SU-DHL-6 (cell line): ENCODE measurements around the gene RHBDD3.

Source experiments
- H2AFZ ChIP-seq: fragments of 200-600 bp; sonication (generic); 2 replicates; pipeline ENCODE4 v1.6.1; 2014; ENCODE audit warnings: low read depth, mild to moderate bottlenecking, moderate library complexity, mixed read lengths, antibody characterized with exemption, low read length; ENCODE audit not compliant: severe bottlenecking
- H3F3A ChIP-seq: fragments of 200-600 bp; shearing (Covaris generic); 2 replicates; pipeline ENCODE4 v1.6.0; 2016; ENCODE audit warnings: antibody characterized with exemption, mild to moderate bottlenecking; ENCODE audit not compliant: insufficient read depth
- H3K27ac ChIP-seq: fragments of 200-600 bp; sonication (generic); 2 replicates; pipeline ENCODE4 v1.5.1; 2016; ENCODE audit warnings: low read depth, mild to moderate bottlenecking, low read length, moderate library complexity, mixed read lengths
- H3K27me3 ChIP-seq: fragments of 200-600 bp; sonication (generic), shearing (Covaris generic); 2 replicates; pipeline ENCODE4 v1.6.0; 2014; ENCODE audit warnings: mild to moderate bottlenecking, low read length
- H3K36me3 ChIP-seq: fragments of 200-600 bp; sonication (generic); 2 replicates; pipeline ENCODE4 v1.6.1; 2014; ENCODE audit warnings: mild to moderate bottlenecking, low read length, mixed read lengths
- H3K4me2 ChIP-seq: fragments of 300-600, 200-600 bp; shearing (Covaris generic), sonication (generic); 2 replicates; pipeline ENCODE4 v1.6.0; 2014; ENCODE audit warnings: low read length, low read depth, mild to moderate bottlenecking; ENCODE audit not compliant: poor library complexity, severe bottlenecking
- H3K4me3 ChIP-seq: fragments of 200-600 bp; sonication (generic); 2 replicates; pipeline ENCODE4 v1.5.1; 2014; ENCODE audit warnings: antibody characterized with exemption, low read length, mild to moderate bottlenecking, mixed read lengths; ENCODE audit not compliant: insufficient read depth, poor library complexity, severe bottlenecking
- H3K79me2 ChIP-seq: fragments of 200-600 bp; sonication (generic); 2 replicates; pipeline ENCODE4 v1.6.1; 2014; ENCODE audit warnings: mild to moderate bottlenecking, low read length, moderate library complexity; ENCODE audit not compliant: insufficient read depth
- H3K9ac ChIP-seq: fragments of 200-600 bp; sonication (generic); 2 replicates; pipeline ENCODE4 v1.7.0; 2014; ENCODE audit warnings: mild to moderate bottlenecking, low read length
- H3K9me2 ChIP-seq: fragments of 200-600 bp; sonication (generic); replicated peaks from 2 replicates; pipeline ENCODE4 v1.6.1; 2014; ENCODE audit warnings: low read length; ENCODE audit not compliant: insufficient read depth
- H3K9me3 ChIP-seq: fragments of 200-600 bp; sonication (generic); 2 replicates; pipeline ENCODE4 v1.6.1; 2014; ENCODE audit warnings: low read length, mixed read lengths; ENCODE audit not compliant: insufficient read depth
- H4K20me1 ChIP-seq: fragments of 200-600 bp; sonication (generic); 2 replicates; pipeline ENCODE4 v1.6.1; 2014; ENCODE audit warnings: low read depth, mild to moderate bottlenecking, antibody characterized with exemption, low read length, moderate library complexity, mixed read lengths
- CTCF ChIP-seq: fragments of 200-600 bp; sonication (generic); IDR thresholded peaks from one replicate; pipeline ENCODE4 v1.5.1; 2017; ENCODE audit warnings: antibody characterized with exemption, mild to moderate bottlenecking, low read length, moderate library complexity; ENCODE audit not compliant: insufficient read depth, poor library complexity, severe bottlenecking
- EZH2phosphoT487 ChIP-seq: fragments of 200-600 bp; sonication (generic), shearing (Covaris generic); conservative IDR thresholded peaks from 2 replicates; pipeline ENCODE4 v1.6.1; 2018; ENCODE audit warnings: mild to moderate bottlenecking, antibody characterized with exemption, low read length, moderate library complexity, mixed read lengths

The RHBDD3 gene

GRCh38 chr22:29314537-29315285 lies 46.9 kb upstream of the RHBDD3 start:
- H4K20me1 ChIP-seq = no peaks in the 10 kb centered on the region
- H3K9me3 ChIP-seq = no peaks in the 10 kb centered on the region
- no peaks in the 10 kb centered on the region for H3K36me3 ChIP-seq
- H3K79me2 ChIP-seq = no peaks in the 10 kb centered on the region
- H3K4me2 ChIP-seq = no peak overlapping the region
- no peak overlapping the region for H3K4me3 ChIP-seq
- no peak overlapping the region for H3K27ac ChIP-seq
- H3K9ac ChIP-seq = no peak overlapping the region
- no peak overlapping the region for H2AFZ ChIP-seq
- no peaks in the 10 kb centered on the region for H3F3A ChIP-seq
- no peak for TF ChIP-seq CTCF
- H3K27me3 ChIP-seq = no peaks in the 10 kb centered on the region
- H3K9me2 ChIP-seq = no peaks in the 10 kb centered on the region

- Histone ChIP-seq H3K4me2 (no peak overlapping the region), H3K27ac (no peak overlapping the region), H2AFZ (no peak overlapping the region), H3K4me3 (no peak overlapping the region), H3K27me3 (no peaks in the 10 kb centered on the region), H3K9me2 (no peaks in the 10 kb centered on the region), H3K36me3 (no peaks in the 10 kb centered on the region), H3K9ac (no peak overlapping the region), H4K20me1 (no peaks in the 10 kb centered on the region), H3K79me2 (no peaks in the 10 kb centered on the region), H3K9me3 (no peaks in the 10 kb centered on the region), H3F3A (no peaks in the 10 kb centered on the region)
- TF ChIP-seq EZH2phosphoT487 = no peak
These were observed 46.0 kb upstream of the RHBDD3 start for GRCh38 chr22:29313576-29314466.

- H3K9ac ChIP-seq = no peak overlapping the region
- TF ChIP-seq CTCF (peak; percentile 18), EZH2phosphoT487 (no peak)
- no peaks in the 10 kb centered on the region for H3K9me2 ChIP-seq
- no peak overlapping the region for H3K4me3 ChIP-seq
- no peak overlapping the region for H3K27ac ChIP-seq
- no peaks in the 10 kb centered on the region for H4K20me1 ChIP-seq
- H3K79me2 ChIP-seq = no peaks in the 10 kb centered on the region
- H3K36me3 ChIP-seq = no peaks in the 10 kb centered on the region
- H3K4me2 ChIP-seq = no peak overlapping the region
- H3F3A ChIP-seq = no peaks in the 10 kb centered on the region
- no peaks in the 10 kb centered on the region for H3K27me3 ChIP-seq
- no peaks in the 10 kb centered on the region for H3K9me3 ChIP-seq
- no peak overlapping the region for H2AFZ ChIP-seq
These were observed 45.4 kb upstream of the RHBDD3 start for GRCh38 chr22:29313126-29313575.
